Gastrocnemius medialis (tissue), 4 donors: ENCODE measurements around the gene KCNIP3.

ENCODE experiments used
- POLR2A ChIP-seq, 2 donors: fragments of 450-650 bp; IDR thresholded peaks; one replicate each; pipeline ENCODE4 v1.6.1; 2017; ENCODE audit warnings: antibody characterized with exemption in 2 of 2, mild to moderate bottlenecking in 2 of 2, moderate library complexity in 2 of 2
- TF ChIP-seq, protein P1 (sequence below), 5 experiments: fragments of 450-650 bp in 3 of 5; fragments of 200-600 bp in 2 of 5; sonication (generic) in 2 of 5; IDR thresholded peaks in 4 of 5; conservative IDR thresholded peaks in 1 of 5; 1 replicate in 4 of 5; 2 replicates in 1 of 5; pipeline ENCODE4 v1.5.1; 2016 to 2019; ENCODE audit warnings: antibody characterized with exemption in 5 of 5, mild to moderate bottlenecking in 3 of 5, moderate library complexity in 3 of 5

DNA sequence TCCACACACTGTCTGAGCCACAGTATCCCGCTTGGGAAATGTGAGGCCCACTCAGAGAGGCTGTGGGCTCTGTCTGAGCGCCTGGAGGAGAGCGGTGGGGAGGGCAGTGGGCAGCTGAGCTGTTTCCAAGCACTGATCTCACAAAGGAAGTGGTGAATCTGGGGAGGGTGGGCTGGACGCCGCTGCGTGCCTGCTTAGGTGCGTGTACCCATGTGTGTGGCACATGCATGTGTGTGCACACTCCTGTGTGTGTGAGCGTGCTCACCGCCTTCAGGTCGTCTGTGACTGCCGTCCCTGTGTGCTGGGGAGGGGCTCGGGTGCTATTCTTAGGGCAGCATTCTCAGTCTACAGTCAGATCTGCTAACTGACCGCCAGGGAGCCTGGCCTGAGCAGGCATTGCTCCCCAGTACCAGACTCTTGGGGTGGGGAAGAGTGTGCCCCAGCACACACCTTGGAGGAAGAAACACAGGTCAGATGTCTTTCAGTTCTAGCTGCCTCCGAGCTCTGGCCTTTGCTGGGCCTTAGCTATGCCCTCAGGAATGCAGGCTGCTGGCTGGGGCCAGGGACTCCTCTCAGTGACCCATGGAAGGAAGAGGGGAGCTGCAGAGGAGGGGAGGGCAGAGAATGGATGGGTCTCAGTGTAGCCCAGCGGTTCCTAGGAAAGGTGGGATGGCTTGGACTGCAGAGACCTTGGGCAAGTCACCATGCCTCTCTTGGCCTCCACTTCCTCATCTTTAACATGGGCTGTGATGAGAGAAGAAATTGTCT lies 31.4 kb downstream of the KCNIP3 start:
- TF ChIP-seq, protein P1, sequence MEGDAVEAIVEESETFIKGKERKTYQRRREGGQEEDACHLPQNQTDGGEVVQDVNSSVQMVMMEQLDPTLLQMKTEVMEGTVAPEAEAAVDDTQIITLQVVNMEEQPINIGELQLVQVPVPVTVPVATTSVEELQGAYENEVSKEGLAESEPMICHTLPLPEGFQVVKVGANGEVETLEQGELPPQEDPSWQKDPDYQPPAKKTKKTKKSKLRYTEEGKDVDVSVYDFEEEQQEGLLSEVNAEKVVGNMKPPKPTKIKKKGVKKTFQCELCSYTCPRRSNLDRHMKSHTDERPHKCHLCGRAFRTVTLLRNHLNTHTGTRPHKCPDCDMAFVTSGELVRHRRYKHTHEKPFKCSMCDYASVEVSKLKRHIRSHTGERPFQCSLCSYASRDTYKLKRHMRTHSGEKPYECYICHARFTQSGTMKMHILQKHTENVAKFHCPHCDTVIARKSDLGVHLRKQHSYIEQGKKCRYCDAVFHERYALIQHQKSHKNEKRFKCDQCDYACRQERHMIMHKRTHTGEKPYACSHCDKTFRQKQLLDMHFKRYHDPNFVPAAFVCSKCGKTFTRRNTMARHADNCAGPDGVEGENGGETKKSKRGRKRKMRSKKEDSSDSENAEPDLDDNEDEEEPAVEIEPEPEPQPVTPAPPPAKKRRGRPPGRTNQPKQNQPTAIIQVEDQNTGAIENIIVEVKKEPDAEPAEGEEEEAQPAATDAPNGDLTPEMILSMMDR (IDR thresholded peaks at IDR 0.05 in 4 of 5, conservative IDR thresholded peaks at IDR 0.05 in 1 of 5): no peak
- no peak for TF ChIP-seq POLR2A (IDR thresholded peaks at IDR 0.05)
